AG09309 (cell line): ENCODE measurements around the gene ADAMTS2.

Source experiments
- DNase-seq: peaks from one replicate; pipeline ENCODE4 v3.0.0-alpha.2; 2010; ENCODE audit warnings: low read depth
- H3K4me3 ChIP-seq: 2 replicates; pipeline ENCODE4 v1.5.1; 2011; ENCODE audit warnings: mild to moderate bottlenecking, low read depth, low read length, moderate library complexity; ENCODE audit not compliant: control insufficient read depth
- CTCF ChIP-seq: IDR thresholded peaks from 2 replicates; pipeline ENCODE4 v1.5.1; 2011; ENCODE audit warnings: mild to moderate bottlenecking, low read depth, low read length, inconsistent platforms; ENCODE audit not compliant: insufficient read depth, control insufficient read depth; ENCODE audit errors: missing control alignments

The ADAMTS2 gene

GRCh38 chr5:179276838-179277395 lies 68.3 kb downstream of the ADAMTS2 start:
- DNase-seq = no peak

DNA sequence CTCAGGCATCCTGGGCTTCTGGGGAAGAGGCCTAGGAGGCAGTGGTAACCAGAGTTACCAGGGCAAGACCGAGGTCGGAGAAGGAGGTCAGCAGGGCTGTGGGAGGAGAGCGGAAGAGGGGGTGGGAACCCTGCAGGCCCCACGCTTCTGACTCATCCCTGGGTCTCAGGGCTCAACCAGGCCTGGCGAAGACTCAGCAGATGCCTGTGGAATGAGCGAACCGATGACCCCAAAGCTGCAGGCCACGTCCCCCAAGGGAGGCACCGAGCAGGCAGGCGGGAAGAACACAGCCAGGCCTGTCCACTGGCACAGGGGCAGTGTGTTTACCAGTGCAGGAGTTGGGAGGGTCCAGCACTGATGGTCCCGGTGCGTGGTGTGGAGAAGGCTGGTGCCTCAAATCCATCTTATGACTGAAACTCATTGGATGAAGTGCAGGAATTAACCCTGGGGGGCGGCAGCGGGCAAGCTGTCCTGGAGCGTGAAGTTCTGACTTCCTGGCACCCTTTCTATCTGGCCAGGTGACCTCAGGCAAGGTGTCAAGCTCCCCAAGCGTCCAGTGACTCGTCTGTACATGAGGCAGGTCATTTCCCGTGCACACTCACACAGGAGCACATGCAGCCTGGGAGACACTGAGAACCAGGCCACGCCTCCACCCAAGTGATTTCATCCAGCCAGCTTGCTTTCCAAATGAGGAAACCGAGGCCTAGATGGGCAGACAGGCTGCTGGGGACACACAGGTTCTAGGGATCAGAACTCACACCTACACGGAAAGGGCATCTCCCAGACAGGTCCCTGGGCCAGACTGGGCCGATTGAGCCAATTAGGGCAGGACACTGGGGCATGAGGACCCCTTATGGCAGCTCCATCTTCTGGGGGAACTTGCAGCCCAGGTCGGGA lies 69.1 kb downstream of the ADAMTS2 start:
- no peak for TF ChIP-seq CTCF
- H3K4me3 ChIP-seq = no peak overlapping the region
- DNase-seq = peak; percentile 92

More at GRCh38 chr5:179276838-179277395, 68.3 kb downstream of the ADAMTS2 start:
- H3K4me3 ChIP-seq = no peak overlapping the region
- peak; percentile 32 for TF ChIP-seq CTCF

DNA sequence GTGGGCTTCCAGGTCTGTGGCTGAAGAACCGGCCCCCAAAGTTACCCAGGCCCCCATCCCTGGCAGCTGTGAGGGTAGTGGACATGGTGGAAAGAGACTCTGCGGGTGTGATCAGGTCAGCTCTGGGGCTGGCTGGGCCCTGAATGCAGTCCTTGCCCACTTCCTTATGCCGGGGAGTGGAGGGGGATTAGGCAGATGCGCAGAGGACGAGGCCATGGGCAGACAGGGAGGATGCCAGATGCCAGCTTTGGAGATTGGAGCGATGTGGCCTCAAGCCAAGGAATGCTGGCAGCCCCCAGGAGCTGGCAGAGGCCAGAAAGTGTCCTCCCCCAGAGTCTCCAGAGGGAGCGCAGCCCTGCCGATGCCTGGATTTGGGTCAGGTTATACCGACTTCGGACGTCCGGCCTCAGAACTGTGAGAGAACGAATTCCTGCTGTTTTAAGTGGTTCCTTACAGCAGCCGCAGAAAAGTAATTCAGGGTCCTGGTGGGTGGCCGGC lies 69.8 kb downstream of the ADAMTS2 start:
- H3K4me3 ChIP-seq = no peak overlapping the region
- DNase-seq = no peak
- TF ChIP-seq CTCF = peak; percentile 10

- TF ChIP-seq CTCF = peak; percentile 28
- H3K4me3 ChIP-seq = no peak overlapping the region
- DNase-seq = no peak
Measured at GRCh38 chr5:179274321-179275315, 70.6 kb downstream of the ADAMTS2 start.

GRCh38 chr5:179273441-179274145 lies 71.7 kb downstream of the ADAMTS2 start:
- no peak for TF ChIP-seq CTCF
- DNase-seq = no peak
- no peak overlapping the region for H3K4me3 ChIP-seq
